COLO668 (cell line): ENCODE results near the gene BRD2.
"Not testable (repeated sequence)": the region's sequence is repeated elsewhere in the genome, so short reads cannot be mapped to it uniquely, and the experiment has no call there.

Experiments used
- DNase-seq: peaks from one replicate; lab custom pipeline; 2025; ENCODE audit not compliant: unreplicated experiment; lab: John Stamatoyannopoulos, UW

BRD2 gene

GRCh38 chr6:32968093-32968866 is at the start of gene BRD2:
Gene BRD2, plus strand, starts transcription at chr6:32968594. Its CDS starts 4,305 bp downstream, at chr6:32972899.
- peak; percentile 93 for DNase-seq

GRCh38 chr6:32920715-32921114 is 47.7 kb upstream of the BRD2 start:
- DNase-seq = no peak

- no peak for DNase-seq
Measured at GRCh38 chr6:32922083-32922482, 46.3 kb upstream of the BRD2 start.

GRCh38 chr6:32931211-32931610 is 37.2 kb upstream of the BRD2 start:
- DNase-seq = no peak

- no peak for DNase-seq
Measured at GRCh38 chr6:32932132-32932868, 36.1 kb upstream of the BRD2 start.

GRCh38 chr6:32933661-32934085 is 34.7 kb upstream of the BRD2 start:
- peak; percentile 55 for DNase-seq

- no peak for DNase-seq
Measured at GRCh38 chr6:32935551-32936238, 32.7 kb upstream of the BRD2 start.

- DNase-seq = no peak
Measured at GRCh38 chr6:32936239-32937152, 31.9 kb upstream of the BRD2 start.

GRCh38 chr6:32937230-32937633 is 31.2 kb upstream of the BRD2 start:
- DNase-seq = no peak

- no peak for DNase-seq
Measured at GRCh38 chr6:32938494-32938893, 29.9 kb upstream of the BRD2 start.

- DNase-seq = peak; percentile 2
Measured at GRCh38 chr6:32940656-32941213, 27.7 kb upstream of the BRD2 start, which contains the start of gene HLA-DMB. Gene HLA-DMB, minus strand, starts transcription at chr6:32941028. Its CDS starts 221 bp downstream, at chr6:32940807.

GRCh38 chr6:32941214-32941768 is 27.1 kb upstream of the BRD2 start:
- peak; percentile 3 for DNase-seq

- not testable (repeated sequence) for DNase-seq
Measured at GRCh38 chr6:32942555-32943123, 25.8 kb upstream of the BRD2 start.

GRCh38 chr6:32943864-32944649 is 24.3 kb upstream of the BRD2 start:
- DNase-seq = no peak

- no peak for DNase-seq
Measured at GRCh38 chr6:32945108-32945760, 23.2 kb upstream of the BRD2 start.

- no peak for DNase-seq
Measured at GRCh38 chr6:32945953-32946352, 22.4 kb upstream of the BRD2 start.

GRCh38 chr6:32946893-32947292 is 21.5 kb upstream of the BRD2 start:
- DNase-seq = no peak
